Frontal cortex (tissue), 4 donors: ENCODE data around the gene SPINT2. TPM values are rescaled to one million over a fixed set of nuclear protein-coding genes. Genes with fewer than 3 reads are reported as not detected.

ENCODE experiments used
- DNase-seq, 2 donors: peaks; one replicate each; pipeline ENCODE4 v3.0.0; 2012; ENCODE audit warnings: low spot score in 2 of 2
- FAIRE-seq: peaks from 2 replicates; lab custom pipeline; 2012; peaks lifted over from hg19 to GRCh38; lab: Jason Lieb, UNC
- total RNA-seq: library from RNA; depleted of rRNA; stranded (reverse); fragments of >200 nt; gene quantifications from one replicate; pipeline ENCODE4 v1.2.3, GENCODE V29; 2014
- donor health status: control.
- donor health status: control.
- donor health status: control.

Gene SPINT2
- total RNA-seq, 1 donor from 2014 or later: 104 TPM

DNA sequence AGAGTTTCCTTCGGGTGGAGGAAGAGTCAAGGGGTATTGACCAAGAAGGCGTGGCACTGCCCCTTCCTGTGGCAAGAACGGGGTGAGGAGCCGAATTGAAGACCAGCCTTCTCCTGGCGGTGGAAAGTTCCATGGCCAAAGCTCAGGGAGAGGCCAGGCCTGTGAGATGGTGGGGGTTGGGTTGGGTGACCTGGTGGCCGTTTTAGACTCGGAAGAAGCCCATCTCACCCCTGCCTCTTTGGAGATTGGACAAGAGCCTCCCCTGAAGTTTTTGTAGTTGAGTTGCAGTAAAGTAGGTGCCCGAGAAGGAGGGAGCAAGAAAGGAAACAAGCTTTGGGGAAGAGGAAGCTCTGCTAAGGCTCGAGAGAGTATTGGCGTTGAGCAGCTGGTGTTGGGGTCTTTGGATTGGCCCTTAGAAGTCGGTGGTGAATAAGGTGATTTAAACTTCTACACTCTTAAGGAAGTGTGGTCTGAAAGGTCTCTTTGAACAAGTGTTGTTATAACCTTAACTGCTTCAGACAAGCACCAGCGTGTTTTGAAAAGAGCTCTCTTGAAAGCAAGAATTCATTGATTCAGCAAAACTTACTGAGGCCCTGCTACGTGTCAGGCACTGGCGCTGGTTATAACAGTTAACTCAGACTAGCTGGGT is 964 bp downstream of the SPINT2 start:
- no peak for DNase-seq

DNA sequence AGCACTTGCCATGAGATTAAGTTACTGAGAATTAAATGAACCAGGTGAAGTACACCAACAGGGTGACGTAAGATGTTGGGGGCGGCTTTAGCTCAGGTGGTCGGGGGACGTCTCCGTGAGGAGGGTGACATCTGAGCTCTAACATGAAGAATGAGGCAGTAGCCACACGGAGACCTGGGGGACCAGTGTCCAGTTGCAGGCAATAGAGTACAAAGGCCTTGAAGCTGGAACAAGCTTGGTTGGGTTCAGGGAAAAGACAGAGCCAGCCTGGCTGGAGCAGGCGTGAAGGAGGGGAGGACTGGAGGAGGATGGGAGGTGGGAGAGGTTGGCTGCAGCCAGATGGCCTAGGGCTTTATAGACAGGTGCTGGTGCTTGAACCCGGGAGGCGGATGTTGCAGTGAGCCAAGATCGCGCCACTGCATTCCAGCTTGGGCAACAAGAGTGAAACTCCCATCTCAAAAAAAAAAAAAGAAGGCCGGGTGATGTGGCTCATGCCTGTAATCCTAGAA is 1.6 kb downstream of the SPINT2 start:
- DNase-seq (no peak), FAIRE-seq (no peak)

More for the DNA sequence above, 964 bp downstream of the SPINT2 start:
- FAIRE-seq: no peak

DNA sequence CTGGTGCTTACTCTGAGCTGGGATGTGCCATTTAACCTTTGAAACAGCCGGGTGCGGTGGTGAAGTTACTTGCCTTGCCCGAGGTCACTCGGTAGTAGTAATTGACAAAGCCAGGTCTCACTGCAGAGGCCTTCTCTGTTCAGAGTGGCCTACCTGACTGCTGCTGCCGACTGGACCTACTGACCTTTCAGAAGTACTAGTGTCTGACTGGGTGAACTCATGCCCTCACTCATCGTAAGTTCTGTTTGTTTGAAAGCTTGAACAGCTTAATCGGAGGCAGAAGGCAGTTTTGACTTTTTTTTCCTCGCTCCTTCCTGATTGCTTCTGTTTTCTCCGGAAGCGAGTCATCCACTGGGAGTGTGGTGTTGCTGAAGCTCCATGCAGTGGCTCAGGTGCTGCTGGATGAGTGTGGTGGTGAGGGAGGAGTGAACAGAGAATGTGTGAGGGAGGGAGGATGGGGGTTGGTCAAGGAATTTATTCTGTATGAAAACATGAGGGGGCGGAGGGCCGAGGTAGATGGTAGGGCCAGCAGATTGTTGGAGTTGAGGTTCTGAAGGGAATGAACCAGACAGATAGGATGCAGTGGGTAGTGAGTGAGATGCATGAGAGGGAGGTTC is 2.7 kb downstream of the SPINT2 start:
- FAIRE-seq: no peak

DNA sequence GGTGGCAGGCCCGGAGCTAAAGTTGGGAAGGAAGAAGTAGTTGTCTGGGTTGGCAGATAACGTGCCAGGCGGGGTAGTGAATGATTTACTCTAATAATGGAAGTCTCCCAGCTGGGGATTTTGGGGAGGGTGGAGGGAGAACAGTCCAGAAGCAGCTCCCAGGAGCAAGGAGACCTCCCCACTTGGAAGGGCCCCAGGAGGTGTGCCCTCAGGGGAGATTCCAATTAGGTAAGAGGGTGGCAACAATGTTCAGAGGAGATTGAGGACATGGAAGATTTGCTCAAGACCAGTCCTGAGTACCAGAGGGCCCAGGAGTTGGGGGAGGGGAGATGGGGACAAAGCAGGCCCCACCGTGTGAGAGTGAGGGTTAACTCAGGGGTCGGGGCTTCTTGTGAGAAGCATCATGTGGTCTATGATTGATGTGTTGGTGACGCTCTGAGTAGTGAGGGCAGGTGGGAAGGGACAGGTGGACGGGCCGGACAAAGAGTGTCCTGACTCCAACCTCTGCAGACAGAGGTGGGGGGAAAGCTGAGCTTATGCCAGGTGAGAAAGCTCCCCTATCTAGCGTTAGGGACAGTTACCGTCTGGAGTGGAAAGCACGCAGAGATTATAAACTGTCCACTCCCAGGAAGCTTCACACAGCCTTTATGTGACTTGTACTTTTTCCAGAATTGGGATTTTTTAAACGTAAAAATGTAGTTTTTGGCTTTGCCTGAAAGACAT is 3.5 kb downstream of the SPINT2 start:
- FAIRE-seq (no peak), DNase-seq (no peak)

More for the DNA sequence above, 2.7 kb downstream of the SPINT2 start:
- no peak for DNase-seq

DNA sequence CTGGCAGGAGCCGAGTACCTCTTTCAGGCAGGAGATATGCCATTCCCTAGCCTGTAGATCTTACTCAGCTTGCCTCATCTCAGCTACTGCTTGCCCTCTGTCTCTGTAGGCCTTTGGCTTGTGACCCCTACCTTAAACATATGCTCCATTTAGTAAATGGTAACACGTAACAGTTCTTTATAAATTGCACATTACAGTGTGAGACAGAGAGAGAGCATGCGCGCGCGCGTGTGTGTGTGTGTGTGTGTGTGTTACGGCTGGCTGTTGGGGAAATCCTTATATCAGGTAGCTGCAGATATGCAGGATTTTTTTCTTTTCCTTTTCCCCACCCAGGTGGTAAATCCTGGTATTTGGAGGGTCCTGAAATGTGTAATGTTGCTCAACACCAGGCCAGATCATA is 4.2 kb downstream of the SPINT2 start:
- FAIRE-seq (no peak), DNase-seq (no peak)

DNA sequence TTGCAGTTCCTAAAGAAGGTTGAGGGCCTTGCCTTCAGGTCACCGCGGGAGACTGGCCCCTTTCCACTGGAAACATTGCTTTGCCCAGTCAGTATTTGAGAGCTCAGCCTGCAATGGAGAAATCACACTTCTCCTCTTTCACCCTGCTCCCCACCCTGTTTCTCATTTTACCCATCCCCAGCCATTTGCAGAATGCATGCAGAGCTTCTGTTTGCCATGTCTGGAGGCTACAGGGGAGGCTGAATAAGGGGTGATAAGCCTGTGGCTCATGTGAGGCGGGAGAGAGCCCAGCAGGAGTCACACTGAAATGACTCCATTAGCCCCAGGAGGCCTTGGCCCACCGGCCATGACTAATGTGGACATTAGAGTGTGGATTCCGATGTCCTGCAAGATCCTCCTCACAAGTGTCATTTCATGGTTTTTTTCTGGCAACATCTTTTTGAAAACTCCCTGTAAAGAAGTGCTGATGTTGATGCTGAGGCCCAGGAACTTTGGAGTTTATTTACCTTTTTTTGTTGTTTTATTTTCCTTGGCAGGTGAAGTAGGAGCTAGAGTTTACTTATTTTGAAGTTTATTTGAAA is 6.3 kb downstream of the SPINT2 start:
- FAIRE-seq: no peak
- DNase-seq: no peak

DNA sequence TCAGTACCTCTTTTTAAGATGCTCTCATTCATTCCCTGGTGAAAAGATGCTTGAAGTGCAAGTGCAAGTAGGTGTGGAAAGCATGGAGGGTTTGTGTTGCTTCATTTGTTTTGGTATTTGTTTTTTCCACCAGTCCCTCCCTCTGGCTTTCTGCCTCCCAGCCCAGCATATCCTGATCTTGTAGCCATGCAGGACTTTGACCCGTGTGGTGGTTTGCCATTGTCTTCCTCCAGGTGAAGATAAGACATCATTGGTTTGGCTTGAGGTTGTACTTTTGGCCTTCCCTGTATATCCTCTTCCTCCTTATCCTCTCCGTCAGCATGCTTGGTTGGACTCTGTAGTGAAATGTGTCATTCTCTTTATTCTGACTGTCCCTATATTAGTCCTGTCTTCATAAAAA is 9.1 kb downstream of the SPINT2 start:
- no peak for FAIRE-seq
- no peak for DNase-seq

DNA sequence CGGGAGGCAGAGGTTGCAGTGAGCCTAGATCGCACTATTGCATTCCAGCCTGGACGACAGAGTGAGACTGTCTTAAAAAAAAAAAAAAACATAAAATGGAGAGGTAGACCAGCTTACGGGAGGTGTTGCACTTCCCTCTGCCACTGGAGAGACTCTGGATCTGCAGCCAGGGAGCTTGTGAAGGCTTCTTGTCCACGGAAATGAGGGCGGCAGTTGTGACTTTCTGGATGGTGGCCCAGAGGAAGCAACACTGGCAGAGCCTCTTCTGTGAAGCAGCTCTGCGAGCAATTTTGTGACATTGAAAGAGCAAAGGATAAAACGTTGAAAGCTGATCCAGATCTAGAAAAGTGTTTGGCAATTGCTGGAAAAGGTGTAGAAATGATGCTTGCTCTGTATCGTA is 10.4 kb downstream of the SPINT2 start:
- DNase-seq (no peak), FAIRE-seq (no peak)

DNA sequence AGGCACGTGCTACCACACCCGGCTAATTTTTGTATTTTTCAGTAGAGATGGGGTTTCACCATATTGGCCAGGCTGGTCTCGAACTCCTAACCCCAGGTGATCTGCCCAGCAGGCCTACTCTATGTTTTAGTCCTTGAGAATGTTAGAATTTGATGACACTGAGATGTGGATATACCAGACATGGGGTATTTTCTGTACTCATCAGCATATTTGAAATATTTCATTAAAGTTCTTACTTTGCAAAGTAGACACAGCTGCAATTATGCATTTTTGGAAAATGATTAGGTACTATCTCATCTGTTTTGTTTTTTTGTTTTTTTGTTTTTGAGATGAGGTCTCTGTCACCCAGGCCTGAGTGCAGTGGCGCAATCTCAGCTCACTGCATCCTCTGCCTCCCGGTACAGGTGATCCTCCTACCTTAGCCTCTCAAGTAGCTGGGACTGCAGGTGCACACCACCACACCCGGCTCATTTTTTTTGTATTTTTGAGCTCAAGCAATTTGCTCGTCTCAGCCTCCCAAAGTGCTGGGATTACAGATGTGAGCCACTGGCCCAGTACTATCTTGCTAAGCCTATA is 12.7 kb downstream of the SPINT2 start:
- DNase-seq (no peak), FAIRE-seq (no peak)

DNA sequence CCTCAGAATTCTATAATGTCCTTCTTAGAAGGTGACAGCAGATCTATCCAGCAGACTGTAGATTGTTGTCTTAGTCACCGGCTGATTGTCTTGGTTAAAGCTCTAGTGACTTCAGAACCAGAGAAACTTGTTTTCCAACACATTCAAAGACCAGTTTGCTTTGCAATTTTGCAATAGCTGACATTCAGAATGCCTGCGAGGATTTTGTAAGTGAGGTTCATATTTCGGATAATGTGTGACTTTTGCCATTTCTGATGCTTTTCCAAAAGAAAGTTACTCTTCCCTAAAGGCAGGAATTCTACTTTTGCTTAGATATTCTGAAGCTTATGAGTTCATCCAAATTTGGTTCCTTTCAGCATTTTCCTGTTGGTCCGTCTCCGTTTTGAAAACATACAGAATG is 13.2 kb downstream of the SPINT2 start:
- FAIRE-seq (no peak), DNase-seq (no peak)

DNA sequence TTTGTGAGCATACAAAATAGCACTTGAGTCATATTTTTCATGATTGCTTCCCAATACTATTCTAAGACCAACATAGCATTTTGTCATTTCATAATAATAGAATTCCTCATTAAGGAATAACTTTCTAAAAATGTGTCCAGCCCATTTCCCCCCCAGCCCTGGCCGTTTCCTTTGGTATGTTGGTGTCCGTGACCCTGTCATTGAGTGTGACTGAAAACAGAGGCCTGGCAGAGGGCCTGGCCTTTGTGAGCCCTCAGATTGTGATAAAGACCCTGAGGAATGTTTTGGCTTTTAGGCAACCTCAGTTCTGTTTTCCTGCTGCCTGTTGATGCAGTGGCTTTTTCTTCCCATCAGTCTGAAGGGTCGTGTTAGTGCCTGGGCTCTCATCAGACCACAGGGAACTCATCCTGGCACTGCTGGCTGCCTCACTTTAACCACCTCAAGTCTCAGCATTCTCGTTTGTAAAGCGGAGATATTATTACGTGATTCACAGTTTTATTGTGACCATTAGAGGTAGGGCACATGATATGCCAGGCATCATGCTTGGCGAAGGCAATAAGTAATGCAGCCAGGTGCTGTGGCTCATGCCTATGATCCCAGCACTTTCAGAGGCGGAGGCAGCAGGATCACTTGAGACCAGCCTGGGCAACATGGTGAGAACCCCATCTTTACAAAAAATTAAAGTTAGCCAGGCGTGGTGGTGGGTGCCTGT is 13.8 kb downstream of the SPINT2 start:
- FAIRE-seq: no peak
- DNase-seq: no peak

DNA sequence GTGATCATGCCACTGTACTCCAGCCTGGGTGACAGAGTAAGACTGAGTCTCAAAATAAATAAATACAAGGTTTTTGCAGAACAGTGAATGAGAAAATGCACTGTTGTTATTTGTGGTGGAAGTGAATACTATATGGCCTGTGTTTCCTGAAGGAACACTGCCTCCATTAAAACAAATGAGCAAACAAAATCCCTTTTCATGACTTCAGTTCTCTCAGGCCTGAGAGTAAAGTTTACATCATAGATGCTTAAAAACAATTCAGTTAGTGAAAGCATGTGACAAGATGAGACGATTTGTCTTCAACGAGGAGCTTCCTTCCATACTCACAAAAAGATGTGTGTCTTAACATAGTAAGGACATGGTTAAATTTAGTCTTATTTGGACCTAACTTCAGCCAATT is 14.4 kb downstream of the SPINT2 start:
- DNase-seq (no peak), FAIRE-seq (no peak)

DNA sequence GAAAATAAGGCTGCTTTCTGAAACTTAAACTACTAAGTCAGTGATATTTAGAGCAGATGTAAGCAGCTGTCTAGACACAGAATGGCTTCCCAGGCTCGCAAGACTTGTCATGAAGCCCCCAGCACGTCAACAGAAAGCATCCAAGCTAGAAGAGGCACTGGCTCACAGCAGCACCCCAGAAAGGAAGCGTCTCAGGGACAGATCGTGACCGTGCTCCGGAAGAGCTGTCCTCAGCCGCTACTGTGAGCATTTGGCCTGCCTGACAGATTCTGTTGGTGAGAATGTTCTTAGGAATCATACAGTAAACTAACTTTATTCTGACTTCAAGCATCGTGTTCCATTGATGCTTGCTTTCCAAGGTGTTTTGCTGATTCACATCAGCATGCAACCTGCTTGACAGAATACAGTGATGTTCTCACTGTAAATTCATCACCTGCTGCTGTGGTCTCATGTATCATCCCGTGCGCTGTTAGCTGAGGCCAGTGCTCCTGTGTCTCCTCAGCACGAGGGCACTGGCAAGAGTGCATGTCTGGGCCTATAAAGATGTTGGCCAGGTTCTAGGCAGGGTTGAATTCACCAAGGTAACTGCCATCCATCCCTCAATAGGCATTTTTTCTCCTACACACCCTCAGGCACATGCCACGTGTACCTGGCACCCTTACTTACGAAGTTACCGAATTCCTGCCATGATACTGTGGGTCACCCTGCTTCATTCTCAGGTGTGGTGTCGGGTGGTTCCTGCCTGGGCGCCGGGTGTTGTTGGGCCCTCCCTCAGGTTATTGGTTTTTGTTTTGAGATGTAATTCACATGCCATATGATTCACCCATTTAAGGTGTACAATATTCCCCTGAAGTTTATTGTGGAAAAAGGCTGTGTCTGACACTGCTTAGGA is 15.9 kb downstream of the SPINT2 start:
- DNase-seq: no peak
- no peak for FAIRE-seq

DNA sequence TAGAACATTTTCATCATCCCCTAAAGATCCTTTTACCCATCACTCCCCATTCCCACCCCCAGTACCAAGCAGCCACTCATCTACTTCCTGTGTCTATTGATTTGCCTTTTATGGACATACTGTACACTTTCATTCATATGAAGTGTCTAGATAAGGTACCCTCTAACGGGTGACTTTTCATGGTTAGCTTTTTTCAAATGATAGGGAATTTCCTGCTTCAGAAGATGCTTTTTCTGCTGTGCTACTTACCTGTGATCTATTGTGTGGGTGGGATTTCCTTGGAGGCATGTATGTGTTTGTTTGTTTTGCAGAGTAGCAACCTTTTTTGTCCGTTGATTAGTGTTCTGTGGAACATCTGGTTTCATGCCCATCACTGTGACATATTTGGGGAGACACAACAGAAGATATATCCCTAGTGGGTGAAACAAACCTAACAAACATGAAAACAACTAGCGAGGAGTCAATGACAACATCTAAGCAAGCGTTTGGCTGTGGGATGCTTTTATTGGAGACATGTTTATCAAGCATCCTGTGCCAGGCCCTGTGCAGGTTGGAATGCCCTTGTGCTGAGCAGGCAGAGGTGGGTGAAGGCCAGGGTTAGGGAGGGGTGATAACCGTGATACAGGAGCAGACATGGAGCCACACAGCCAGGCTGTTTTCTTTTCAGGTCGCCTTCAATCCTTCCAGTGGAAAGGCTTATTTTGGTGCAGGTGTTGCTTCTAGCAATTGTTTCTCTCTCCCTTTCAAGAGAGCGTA is 17.6 kb downstream of the SPINT2 start:
- FAIRE-seq (no peak), DNase-seq (no peak)

DNA sequence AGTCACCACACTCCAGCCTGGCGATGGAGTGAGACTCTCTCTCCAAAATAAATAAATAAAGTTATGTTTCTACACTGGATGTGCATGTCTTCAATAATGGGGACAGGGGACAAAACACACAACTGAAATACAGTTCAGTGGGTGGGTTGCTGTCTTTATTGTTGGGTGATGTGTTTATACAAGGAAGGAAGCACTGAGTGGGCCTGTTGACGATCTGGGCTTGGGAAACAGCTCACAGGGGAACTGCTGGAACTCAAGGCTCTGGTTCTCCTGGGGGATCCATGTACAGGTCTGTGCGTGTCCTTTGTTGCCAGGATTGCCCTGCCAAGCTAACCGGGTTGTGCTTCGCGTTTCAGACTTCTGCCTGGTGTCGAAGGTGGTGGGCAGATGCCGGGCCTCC is 18.9 kb downstream of the SPINT2 start:
- no peak for DNase-seq
- no peak for FAIRE-seq

DNA sequence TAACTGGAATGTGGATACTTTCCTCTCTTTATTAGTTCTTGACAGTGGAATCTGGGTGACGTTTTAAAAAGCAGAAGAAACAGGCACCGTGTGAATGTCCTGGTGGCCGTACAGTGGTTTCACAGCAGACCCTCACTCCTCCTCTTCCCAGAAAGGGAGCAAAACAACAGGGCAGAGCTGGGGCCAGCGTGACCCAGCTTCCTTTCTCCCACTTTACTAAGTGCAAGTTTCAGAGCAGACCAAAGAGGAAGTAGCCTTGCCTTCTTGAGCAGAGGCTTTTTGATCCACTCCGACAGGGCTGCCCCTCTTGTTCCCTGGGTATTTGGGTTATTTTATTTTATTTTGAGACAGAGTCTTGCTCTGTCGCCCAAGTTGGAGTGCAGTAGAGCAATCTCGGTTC is 20.0 kb downstream of the SPINT2 start:
- FAIRE-seq (no peak), DNase-seq (no peak)

DNA sequence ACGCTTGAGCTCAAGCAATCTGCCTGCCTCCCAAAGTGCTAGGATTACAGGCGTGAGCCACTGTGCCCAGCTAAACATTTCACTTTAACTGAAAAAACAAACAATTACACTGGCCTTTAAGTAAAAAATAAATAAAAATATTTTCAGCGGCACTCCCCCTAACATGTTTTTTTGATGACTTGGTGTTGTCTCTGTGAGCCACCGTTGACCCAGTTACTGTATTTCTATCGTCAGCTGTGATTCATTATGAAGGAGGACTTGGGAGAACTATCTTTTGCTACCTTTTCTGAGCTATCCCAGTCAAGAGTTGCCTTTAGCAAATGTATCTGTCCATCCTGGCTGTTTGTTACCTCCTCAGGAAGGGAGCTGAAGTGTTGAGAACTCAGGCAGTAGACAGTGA is 21.2 kb downstream of the SPINT2 start:
- no peak for DNase-seq
- FAIRE-seq: no peak

DNA sequence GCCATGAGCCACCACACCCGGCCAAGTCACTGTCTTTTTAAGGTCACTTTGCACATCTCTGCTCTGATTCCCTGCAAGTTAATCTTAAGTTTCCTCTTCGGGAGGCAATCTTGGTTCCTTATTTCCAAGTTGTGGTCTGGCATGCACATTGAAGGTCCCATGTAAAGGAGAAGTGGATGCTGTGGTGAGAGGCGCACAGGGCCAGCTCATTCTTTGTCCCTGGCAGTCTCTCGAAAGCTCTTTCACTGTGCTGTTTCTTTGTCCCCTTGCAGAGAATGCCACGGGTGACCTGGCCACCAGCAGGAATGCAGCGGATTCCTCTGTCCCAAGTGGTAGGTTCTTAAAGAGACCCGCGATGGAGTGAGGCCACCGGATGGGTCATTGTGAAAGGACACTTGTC is 23.2 kb downstream of the SPINT2 start:
- no peak for DNase-seq
- FAIRE-seq: no peak
